ENCODE measurements around the gene NCAM2. TPM values are rescaled to one million over a fixed set of nuclear protein-coding genes. Genes with fewer than 3 reads are reported as not detected.

Gene NCAM2
- total and polyA plus RNA-seq, 4 donors = 0.45 to 11.7 (median 5.8) TPM

GRCh38 chr21:21156397-21156796, 158.2 kb downstream of the NCAM2 start:
- no peak overlapping the region for H3K27ac ChIP-seq (ENCODE audit: low read depth in 1 of 2, low read length in 1 of 2)
- ATAC-seq (ENCODE audit: insufficient read depth, low FRiP score) (no peak), DNase-seq (no peak)
- TF ChIP-seq CTCF (IDR thresholded peaks at IDR 0.05; ENCODE audit: control extremely low read depth, extremely low read depth) = no peak
- no peaks in the 10 kb centered on the region for H3K36me3 ChIP-seq (ENCODE audit: control insufficient read depth in 4 of 4, insufficient read depth in 4 of 4, low read length in 4 of 4)
- H3K4me3 ChIP-seq = no peak overlapping the region
- H3K4me1 ChIP-seq (ENCODE audit: control insufficient read depth in 5 of 5, insufficient read depth in 5 of 5, low read length in 5 of 5) = peaks cover 0 to 4% (median 0%) of the 10 kb centered on the region in 5 donors
- H3K27me3 ChIP-seq (ENCODE audit: control insufficient read depth in 3 of 3, insufficient read depth in 3 of 3, low read length in 2 of 3) = no peaks in the 10 kb centered on the region
- no peak overlapping the region for H3K9ac ChIP-seq (ENCODE audit: insufficient read depth in 1 of 2, low read length in 2 of 2)
- H3K9me3 ChIP-seq (ENCODE audit: control insufficient read depth in 4 of 4, insufficient read depth in 3 of 4, low read length in 3 of 4) = no peaks in the 10 kb centered on the region

GRCh38 chr21:21156957-21157356, 158.7 kb downstream of the NCAM2 start:
- Histone ChIP-seq H3K36me3 (ENCODE audit: control insufficient read depth in 4 of 4, insufficient read depth in 4 of 4, low read length in 4 of 4) (no peaks in the 10 kb centered on the region), H3K4me3 (no peak overlapping the region), H3K27ac (ENCODE audit: low read depth in 1 of 2, low read length in 1 of 2) (no peak overlapping the region), H3K9me3 (ENCODE audit: control insufficient read depth in 4 of 4, insufficient read depth in 3 of 4, low read length in 3 of 4) (no peaks in the 10 kb centered on the region), H3K9ac (ENCODE audit: insufficient read depth in 1 of 2, low read length in 2 of 2) (no peak overlapping the region), H3K4me1 (ENCODE audit: control insufficient read depth in 5 of 5, insufficient read depth in 5 of 5, low read length in 5 of 5) (peaks cover 0 to 4% (median 0%) of the 10 kb centered on the region in 5 donors), H3K27me3 (ENCODE audit: control insufficient read depth in 3 of 3, insufficient read depth in 3 of 3, low read length in 2 of 3) (no peaks in the 10 kb centered on the region)
- no peak for TF ChIP-seq CTCF (IDR thresholded peaks at IDR 0.05; ENCODE audit: control extremely low read depth, extremely low read depth)
- 56 to 80% methylated on average over 4 of the region's 4 CpGs for WGBS, 2 donors
- DNase-seq (peak in 2 of 3 donors; percentile 53 to 61), ATAC-seq (ENCODE audit: insufficient read depth, low FRiP score) (no peak)

GRCh38 chr21:21158376-21158918, 160.2 kb downstream of the NCAM2 start:
- 93 to 94% methylated on average over 12 of the region's 12 CpGs for WGBS, 2 donors
- TF ChIP-seq CTCF (IDR thresholded peaks at IDR 0.05; ENCODE audit: control extremely low read depth, extremely low read depth) = no peak
- Histone ChIP-seq H3K27ac (ENCODE audit: low read depth in 1 of 2, low read length in 1 of 2) (no peak overlapping the region), H3K4me3 (no peak overlapping the region), H3K36me3 (ENCODE audit: control insufficient read depth in 4 of 4, insufficient read depth in 4 of 4, low read length in 4 of 4) (no peaks in the 10 kb centered on the region), H3K4me1 (ENCODE audit: control insufficient read depth in 5 of 5, insufficient read depth in 5 of 5, low read length in 5 of 5) (peaks cover 0 to 4% (median 0%) of the 10 kb centered on the region in 5 donors), H3K27me3 (ENCODE audit: control insufficient read depth in 3 of 3, insufficient read depth in 3 of 3, low read length in 2 of 3) (no peaks in the 10 kb centered on the region), H3K9me3 (ENCODE audit: control insufficient read depth in 4 of 4, insufficient read depth in 3 of 4, low read length in 3 of 4) (no peaks in the 10 kb centered on the region), H3K9ac (ENCODE audit: insufficient read depth in 1 of 2, low read length in 2 of 2) (no peak overlapping the region)
- DNase-seq (no peak), ATAC-seq (ENCODE audit: insufficient read depth, low FRiP score) (no peak)
